ENCODE measurements around the gene RPS14. TPM values are rescaled to one million over a fixed set of nuclear protein-coding genes. Genes with fewer than 3 reads are reported as not detected.

The RPS14 gene
- total RNA-seq, 3 donors from 2014 or later (not counting 1 experiment from before 2014, with no cell fraction given) = 1,744 to 2,278 (median 2,016) TPM

DNA sequence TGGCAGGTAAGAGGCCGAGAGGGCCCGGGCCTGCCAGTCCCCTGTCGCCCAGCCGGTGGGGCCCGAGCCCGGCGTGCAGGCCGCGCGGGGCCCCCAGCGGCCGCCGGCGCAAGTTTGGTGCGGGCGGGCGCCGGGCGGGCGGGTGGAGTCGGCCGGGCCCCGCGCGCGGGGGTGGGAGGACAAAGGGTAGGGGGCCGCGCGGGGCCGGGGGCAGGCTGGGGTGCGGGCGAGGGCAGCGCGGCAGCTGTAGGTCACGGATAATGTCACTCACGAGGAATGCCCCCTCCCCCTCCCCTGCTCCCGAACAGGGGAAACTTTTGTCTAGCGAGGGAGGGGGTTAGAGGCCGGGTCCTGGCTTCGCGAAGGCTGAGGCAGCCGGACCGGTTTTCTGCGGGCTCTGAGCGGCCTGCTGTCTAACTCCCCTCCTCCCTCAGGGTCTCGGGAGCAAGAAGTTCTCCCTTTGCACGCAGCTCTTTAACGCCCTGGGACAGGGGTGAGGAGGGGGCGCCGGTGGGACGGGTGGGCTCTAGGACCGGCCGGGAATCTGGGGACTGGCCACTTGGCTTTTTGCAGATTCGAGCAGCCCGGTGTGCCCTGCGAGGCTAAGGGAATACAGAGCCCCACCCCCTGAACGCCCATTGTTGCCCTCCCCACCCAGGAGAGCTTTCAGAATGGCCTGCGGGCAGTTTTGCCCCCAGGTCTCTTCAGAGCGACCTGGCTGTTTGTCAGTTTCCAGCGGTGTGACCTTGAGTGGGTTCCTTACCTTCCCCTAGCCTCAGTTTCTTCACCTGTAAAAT, 37.1 kb upstream of the RPS14 start:
- Histone ChIP-seq H3K27ac (ENCODE audit: low read length) (peak overlapping the region; percentile 58), H3K4me3 (ENCODE audit: low read length) (peak overlapping the region; percentile 56), H3K9me3 (ENCODE audit: control insufficient read depth, insufficient read depth, low read length) (no peaks in the 10 kb centered on the region), H3K36me3 (ENCODE audit: control insufficient read depth, insufficient read depth, low read length) (no peaks in the 10 kb centered on the region), H3K27me3 (ENCODE audit: control insufficient read depth, insufficient read depth, low read length) (peaks cover 7% of the 10 kb centered on the region), H3K4me1 (ENCODE audit: control insufficient read depth, insufficient read depth, low read length) (peaks cover 36% of the 10 kb centered on the region)
- H3K27ac Mint-ChIP-seq = peak overlapping the region; percentile 53
- ATAC-seq (peak; percentile 66 to 78 (median 74)), DNase-seq (peak; percentile 62 to 63)
- WGBS (ENCODE audit: insufficient coverage) = 2% methylated on average over 46 of the region's 60 CpGs
- no peaks in the 10 kb centered on the region for H3K9me3 Mint-ChIP-seq
- H3K4me3 Mint-ChIP-seq = peak overlapping the region; percentile 83
- no peaks in the 10 kb centered on the region for H3K36me3 Mint-ChIP-seq
- TF ChIP-seq, protein P1, sequence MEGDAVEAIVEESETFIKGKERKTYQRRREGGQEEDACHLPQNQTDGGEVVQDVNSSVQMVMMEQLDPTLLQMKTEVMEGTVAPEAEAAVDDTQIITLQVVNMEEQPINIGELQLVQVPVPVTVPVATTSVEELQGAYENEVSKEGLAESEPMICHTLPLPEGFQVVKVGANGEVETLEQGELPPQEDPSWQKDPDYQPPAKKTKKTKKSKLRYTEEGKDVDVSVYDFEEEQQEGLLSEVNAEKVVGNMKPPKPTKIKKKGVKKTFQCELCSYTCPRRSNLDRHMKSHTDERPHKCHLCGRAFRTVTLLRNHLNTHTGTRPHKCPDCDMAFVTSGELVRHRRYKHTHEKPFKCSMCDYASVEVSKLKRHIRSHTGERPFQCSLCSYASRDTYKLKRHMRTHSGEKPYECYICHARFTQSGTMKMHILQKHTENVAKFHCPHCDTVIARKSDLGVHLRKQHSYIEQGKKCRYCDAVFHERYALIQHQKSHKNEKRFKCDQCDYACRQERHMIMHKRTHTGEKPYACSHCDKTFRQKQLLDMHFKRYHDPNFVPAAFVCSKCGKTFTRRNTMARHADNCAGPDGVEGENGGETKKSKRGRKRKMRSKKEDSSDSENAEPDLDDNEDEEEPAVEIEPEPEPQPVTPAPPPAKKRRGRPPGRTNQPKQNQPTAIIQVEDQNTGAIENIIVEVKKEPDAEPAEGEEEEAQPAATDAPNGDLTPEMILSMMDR (IDR thresholded peaks at IDR 0.05) = no peak
- intact Hi-C loops (cut with micrococcal nuclease) = no loop called here
- peaks cover 0 to 20% of the 10 kb centered on the region in 2 donors for H3K27me3 Mint-ChIP-seq (ENCODE audit: low read depth in 2 of 2)
- H3K4me1 Mint-ChIP-seq = peaks cover 9 to 20% of the 10 kb centered on the region in 2 donors

DNA sequence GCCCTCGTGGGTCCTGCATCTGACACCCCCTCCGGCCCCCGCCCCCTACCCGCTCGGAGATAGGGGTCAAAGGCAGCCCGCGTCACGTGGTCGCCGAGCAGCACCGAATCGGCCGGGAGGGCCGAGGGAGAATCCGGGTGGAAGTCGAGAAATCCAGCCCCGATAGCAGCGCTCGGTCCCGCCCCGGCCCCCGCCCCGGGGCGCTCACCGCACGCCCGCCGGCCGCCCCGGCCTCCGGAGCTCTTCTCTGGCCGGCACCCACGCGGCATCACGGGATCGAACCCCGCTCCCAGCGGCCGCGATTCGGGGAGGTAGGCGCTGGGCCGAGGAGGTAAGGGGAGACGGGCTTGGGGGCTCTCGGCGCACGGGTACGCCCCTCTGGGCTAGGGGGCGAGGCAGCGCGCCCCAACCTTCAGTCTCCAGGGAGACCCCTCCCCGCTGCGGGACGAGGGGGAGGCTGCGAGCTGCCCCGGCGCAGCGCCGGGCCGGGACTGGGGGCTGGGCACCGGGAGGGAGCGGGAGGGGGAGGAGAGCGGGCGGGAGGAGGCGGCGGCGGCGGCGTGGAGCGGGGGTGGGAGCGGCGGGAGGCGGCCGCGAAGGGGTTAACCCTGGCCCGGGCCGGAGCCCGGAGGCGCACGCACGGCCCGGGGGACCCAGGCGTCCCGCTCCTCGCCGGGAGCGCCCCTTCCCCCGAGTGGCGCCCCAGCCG, 36.3 kb upstream of the RPS14 start:
- TF ChIP-seq, protein P1 (IDR thresholded peaks at IDR 0.05) = no peak
- Histone ChIP-seq H3K36me3 (ENCODE audit: control insufficient read depth, insufficient read depth, low read length) (no peaks in the 10 kb centered on the region), H3K27ac (ENCODE audit: low read length) (no peak overlapping the region), H3K4me3 (ENCODE audit: low read length) (peak overlapping the region; percentile 56), H3K4me1 (ENCODE audit: control insufficient read depth, insufficient read depth, low read length) (peaks cover 36% of the 10 kb centered on the region), H3K9me3 (ENCODE audit: control insufficient read depth, insufficient read depth, low read length) (no peaks in the 10 kb centered on the region), H3K27me3 (ENCODE audit: control insufficient read depth, insufficient read depth, low read length) (peaks cover 7% of the 10 kb centered on the region)
- WGBS (ENCODE audit: insufficient coverage) = under 1% methylated on average over 90 of the region's 90 CpGs
- ATAC-seq (peak; percentile 33 to 60 (median 51)), DNase-seq (peak in 1 of 2 donors; percentile 46)
- Mint-ChIP-seq H3K27me3 (ENCODE audit: low read depth in 2 of 2) (peaks cover 0 to 17% of the 10 kb centered on the region in 2 donors), H3K36me3 (no peaks in the 10 kb centered on the region), H3K27ac (no peak overlapping the region), H3K4me3 (peak overlapping the region; percentile 31), H3K4me1 (peaks cover 9 to 20% of the 10 kb centered on the region in 2 donors), H3K9me3 (no peaks in the 10 kb centered on the region)
- intact Hi-C loops (cut with micrococcal nuclease) = no loop called here

DNA sequence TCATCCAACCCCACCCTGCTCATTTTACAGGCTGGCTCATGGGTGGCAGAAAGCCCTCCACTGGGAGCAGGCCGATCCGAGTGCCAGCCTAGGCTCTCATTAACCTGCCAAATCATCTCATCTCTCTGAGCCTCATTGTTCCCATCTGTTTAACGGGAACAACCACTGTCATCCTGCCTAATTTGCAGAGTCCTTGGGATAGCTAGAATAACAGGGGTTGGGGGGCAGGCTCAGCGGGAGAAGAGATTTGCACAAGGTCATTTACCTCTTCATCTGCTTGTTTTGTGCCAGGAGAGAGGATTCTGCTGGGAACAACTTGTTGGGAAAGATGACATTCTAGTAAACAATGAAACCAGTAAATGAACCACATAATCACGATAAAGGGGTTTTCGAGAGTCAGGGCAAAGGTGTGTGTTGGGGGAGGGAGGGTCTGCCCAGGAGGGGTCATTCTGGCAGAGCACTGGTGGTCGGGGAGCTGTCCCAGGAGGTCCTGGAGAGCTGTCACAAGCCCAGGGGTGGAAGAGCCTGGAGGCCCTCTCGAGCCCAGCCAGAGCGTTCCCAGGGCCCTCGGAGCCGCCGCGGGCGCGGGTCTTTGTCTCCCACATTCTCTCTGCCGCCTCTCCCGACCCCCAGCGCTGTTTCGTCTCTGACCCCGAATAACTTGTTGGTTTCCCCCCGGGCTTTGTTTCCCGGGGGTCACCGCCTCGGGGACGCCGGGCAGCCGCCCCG, 35.6 kb upstream of the RPS14 start:
- TF ChIP-seq, protein P1 (IDR thresholded peaks at IDR 0.05) = no peak
- Histone ChIP-seq H3K27me3 (ENCODE audit: control insufficient read depth, insufficient read depth, low read length) (peaks cover 7% of the 10 kb centered on the region), H3K27ac (ENCODE audit: low read length) (no peak overlapping the region), H3K4me1 (ENCODE audit: control insufficient read depth, insufficient read depth, low read length) (peaks cover 31% of the 10 kb centered on the region), H3K4me3 (ENCODE audit: low read length) (peak overlapping the region; percentile 44), H3K9me3 (ENCODE audit: control insufficient read depth, insufficient read depth, low read length) (no peaks in the 10 kb centered on the region), H3K36me3 (ENCODE audit: control insufficient read depth, insufficient read depth, low read length) (no peaks in the 10 kb centered on the region)
- 42% methylated on average over 28 of the region's 28 CpGs for WGBS (ENCODE audit: insufficient coverage)
- Mint-ChIP-seq H3K4me1 (peaks cover 9 to 20% of the 10 kb centered on the region in 2 donors), H3K9me3 (no peaks in the 10 kb centered on the region), H3K36me3 (no peaks in the 10 kb centered on the region), H3K4me3 (peak overlapping the region; percentile 85), H3K27ac (peak overlapping the region; percentile 55 to 63), H3K27me3 (ENCODE audit: low read depth in 2 of 2) (peaks cover 0 to 16% of the 10 kb centered on the region in 2 donors)
- DNase-seq (peak in 1 of 2 donors; percentile 13), ATAC-seq (no peak)
- intact Hi-C loops (cut with micrococcal nuclease) = no loop called here

Measured in natural killer cell (primary cell).